ENCODE measurements around the gene RGMA.

DNA sequence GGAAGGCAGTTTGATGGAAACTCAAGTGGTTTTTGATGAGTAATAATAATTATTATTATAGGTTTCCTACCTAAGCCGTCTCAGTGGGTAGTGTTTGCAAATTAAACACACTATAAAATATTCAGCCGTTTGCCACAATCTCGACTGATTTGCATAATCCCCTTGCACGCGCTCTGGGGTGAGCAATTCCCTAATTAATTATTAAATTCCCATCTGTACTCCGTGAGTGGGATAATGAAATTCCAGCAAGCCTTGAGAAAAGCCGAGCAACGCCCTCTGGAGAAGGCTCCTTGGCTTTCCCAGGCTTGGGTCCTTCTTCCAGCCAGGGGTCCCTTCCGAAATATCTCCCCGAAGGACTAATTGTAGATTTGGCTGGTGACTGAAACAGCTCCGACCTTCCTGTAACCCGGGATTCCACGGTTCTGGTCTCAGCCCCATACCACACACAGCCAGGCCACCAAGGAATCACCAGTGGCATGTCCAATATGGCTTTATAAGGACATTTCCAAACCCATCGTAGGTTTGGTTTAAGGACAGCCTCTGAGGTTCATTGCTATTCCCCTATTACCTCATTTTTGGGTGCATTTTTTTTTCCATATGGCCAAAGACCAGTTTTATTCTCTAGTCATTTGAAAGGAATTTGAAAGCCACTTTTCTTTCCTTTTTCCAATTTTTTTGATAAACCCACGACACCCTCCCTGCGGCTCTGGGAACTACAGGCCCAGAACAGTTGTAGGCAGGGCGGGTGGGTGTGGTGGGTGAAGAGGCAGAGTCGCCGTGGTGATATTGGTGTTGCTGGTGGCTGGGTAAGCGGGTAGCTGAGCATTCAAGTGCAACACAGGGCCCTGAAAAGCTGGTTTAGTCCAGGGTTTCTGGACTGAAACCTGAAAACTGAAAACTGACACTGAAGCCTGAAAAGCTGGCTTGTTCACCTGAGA is 33.2 kb upstream of the RGMA start:
- no peak for TF ChIP-seq ZNF384 (IDR thresholded peaks at IDR 0.05)
- no peak for TF ChIP-seq ELF4 (IDR thresholded peaks at IDR 0.05)
- no peak for TF ChIP-seq SP1 (IDR thresholded peaks at IDR 0.05)
- TF ChIP-seq FOXM1 (IDR thresholded peaks at IDR 0.05; ENCODE audit: borderline replicate concordance) = no peak
- no peak for TF ChIP-seq BHLHE40 (IDR thresholded peaks at IDR 0.05; ENCODE audit: borderline replicate concordance)
- no peak for TF ChIP-seq CTBP1 (IDR thresholded peaks at IDR 0.05; ENCODE audit: borderline replicate concordance)
- TF ChIP-seq SUZ12 (IDR thresholded peaks at IDR 0.05) = no peak
- no peak for TF ChIP-seq FOXA1 (IDR thresholded peaks at IDR 0.05)
- TF ChIP-seq HDGF (IDR thresholded peaks at IDR 0.05; ENCODE audit: borderline replicate concordance) = no peak
- no peak for TF ChIP-seq NFRKB (IDR thresholded peaks at IDR 0.05)
- no peak for TF ChIP-seq FOXK2 (IDR thresholded peaks at IDR 0.05)
- TF ChIP-seq TARDBP (IDR thresholded peaks at IDR 0.05) = no peak

Data from HEK293T (cell line).